Loucy (cell line): ENCODE results near the gene SLC4A4.

Source experiments
- H2AFZ ChIP-seq: fragments of 200-600 bp; sonication (generic); 2 replicates; pipeline ENCODE4 v1.6.0; 2016; ENCODE audit warnings: antibody characterized with exemption, mild to moderate bottlenecking, low read length, moderate library complexity
- H3F3A ChIP-seq: fragments of 200-600 bp; 2 replicates; pipeline ENCODE4 v1.6.0; 2016; ENCODE audit warnings: antibody characterized with exemption, low read depth, mild to moderate bottlenecking
- H3K27me3 ChIP-seq: fragments of 200-600 bp; sonication (generic); 2 replicates; pipeline ENCODE4 v1.6.1; 2014; ENCODE audit warnings: low read length, mild to moderate bottlenecking; ENCODE audit not compliant: insufficient read depth, poor library complexity, severe bottlenecking
- H3K36me3 ChIP-seq: fragments of 200-600 bp; sonication (generic); 2 replicates; pipeline ENCODE4 v1.6.1; 2016; ENCODE audit warnings: low read length; ENCODE audit not compliant: insufficient read depth
- H3K4me1 ChIP-seq: fragments of 200-600 bp; sonication (generic); 2 replicates; pipeline ENCODE4 v1.5.1; 2014; ENCODE audit warnings: low read length, mild to moderate bottlenecking; ENCODE audit not compliant: insufficient read depth, poor library complexity, severe bottlenecking
- H3K4me2 ChIP-seq: fragments of 200-600 bp; sonication (generic); 2 replicates; pipeline ENCODE4 v1.6.0; 2014; ENCODE audit warnings: antibody characterized with exemption, low read length, low read depth, mild to moderate bottlenecking; ENCODE audit not compliant: poor library complexity, severe bottlenecking
- H3K4me3 ChIP-seq: fragments of 200-600 bp; sonication (generic); 2 replicates; pipeline ENCODE4 v1.5.1; 2014; ENCODE audit warnings: low read length, mild to moderate bottlenecking, mixed read lengths; ENCODE audit not compliant: poor library complexity, severe bottlenecking
- H3K79me2 ChIP-seq: fragments of 200-600 bp; sonication (generic); 2 replicates; pipeline ENCODE4 v1.6.1; 2014; ENCODE audit warnings: low read length; ENCODE audit not compliant: insufficient read depth
- H3K9ac ChIP-seq: fragments of 200-600 bp; sonication (generic); 2 replicates; pipeline ENCODE4 v1.6.0; 2014; ENCODE audit warnings: mild to moderate bottlenecking, low read depth, low read length, moderate library complexity; ENCODE audit not compliant: poor library complexity, severe bottlenecking
- H3K9me2 ChIP-seq: fragments of 200-600 bp; sonication (generic); replicated peaks from 2 replicates; pipeline ENCODE4 v1.6.1; 2016; ENCODE audit warnings: low read depth, low read length, mixed read lengths
- H3K9me3 ChIP-seq: fragments of 200-600 bp; sonication (generic); 2 replicates; pipeline ENCODE4 v1.6.1; 2014; ENCODE audit warnings: mild to moderate bottlenecking, antibody characterized with exemption, low read length, low read depth; ENCODE audit not compliant: insufficient read depth
- H4K20me1 ChIP-seq: fragments of 200-600 bp; sonication (generic); 2 replicates; pipeline ENCODE4 v1.6.0; 2014; ENCODE audit warnings: antibody characterized with exemption, low read length, mild to moderate bottlenecking; ENCODE audit not compliant: insufficient read depth, poor library complexity, severe bottlenecking
- CTCF ChIP-seq: fragments of 200-600 bp; sonication (generic); conservative IDR thresholded peaks from 2 replicates; pipeline ENCODE4 v1.5.1; 2014; ENCODE audit warnings: mild to moderate bottlenecking, antibody characterized with exemption, low read length
- EZH2phosphoT487 ChIP-seq: fragments of 200-600 bp; IDR thresholded peaks from 2 replicates; pipeline ENCODE4 v1.6.1; 2018; ENCODE audit warnings: antibody characterized with exemption, mild to moderate bottlenecking, moderate library complexity, borderline replicate concordance

The SLC4A4 gene

GRCh38 chr4:71609167-71609566, 270.3 kb downstream of the SLC4A4 start:
- H3K27me3 ChIP-seq: no peaks in the 10 kb centered on the region
- H3K4me3 ChIP-seq: no peak overlapping the region
- H3K79me2 ChIP-seq: no peaks in the 10 kb centered on the region
- H3K9me3 ChIP-seq: no peaks in the 10 kb centered on the region
- TF ChIP-seq CTCF: no peak
- no peak for TF ChIP-seq EZH2phosphoT487
- no peaks in the 10 kb centered on the region for H3F3A ChIP-seq
- H4K20me1 ChIP-seq: no peaks in the 10 kb centered on the region
- H3K36me3 ChIP-seq: no peaks in the 10 kb centered on the region
- no peak overlapping the region for H3K4me2 ChIP-seq
- no peaks in the 10 kb centered on the region for H3K4me1 ChIP-seq
- no peak overlapping the region for H3K9ac ChIP-seq
- no peak overlapping the region for H2AFZ ChIP-seq
- no peaks in the 10 kb centered on the region for H3K9me2 ChIP-seq

- Histone ChIP-seq H3K36me3 (no peaks in the 10 kb centered on the region), H3F3A (no peaks in the 10 kb centered on the region), H3K9me2 (no peaks in the 10 kb centered on the region), H3K4me2 (no peak overlapping the region), H3K9me3 (no peaks in the 10 kb centered on the region), H3K4me1 (no peaks in the 10 kb centered on the region), H3K27me3 (no peaks in the 10 kb centered on the region), H3K79me2 (no peaks in the 10 kb centered on the region), H4K20me1 (no peaks in the 10 kb centered on the region), H3K4me3 (no peak overlapping the region), H3K9ac (no peak overlapping the region), H2AFZ (no peak overlapping the region)
- TF ChIP-seq CTCF (no peak), EZH2phosphoT487 (no peak)
Observed at GRCh38 chr4:71609651-71610050, 270.8 kb downstream of the SLC4A4 start.

- Histone ChIP-seq H3K79me2 (no peaks in the 10 kb centered on the region), H3K4me1 (no peaks in the 10 kb centered on the region), H4K20me1 (no peaks in the 10 kb centered on the region), H3K9me2 (no peaks in the 10 kb centered on the region), H3K36me3 (no peaks in the 10 kb centered on the region), H2AFZ (no peak overlapping the region), H3K9ac (no peak overlapping the region), H3K4me2 (no peak overlapping the region), H3K4me3 (no peak overlapping the region), H3K9me3 (no peaks in the 10 kb centered on the region), H3F3A (no peaks in the 10 kb centered on the region), H3K27me3 (no peaks in the 10 kb centered on the region)
- TF ChIP-seq CTCF: no peak
- TF ChIP-seq EZH2phosphoT487: no peak
Observed at GRCh38 chr4:71614621-71615020, 275.8 kb downstream of the SLC4A4 start.
